Activated gamma-delta T cell (primary cell): ENCODE measurements around the gene EPB41L4A.
"Not testable (repeated sequence)": the region's sequence is repeated elsewhere in the genome, so short reads cannot be mapped to it uniquely, and the experiment has no call there.

Source experiments
- DNase-seq: peaks from one replicate; lab custom pipeline; 2025; lab: John Stamatoyannopoulos, UW

The EPB41L4A gene

DNA sequence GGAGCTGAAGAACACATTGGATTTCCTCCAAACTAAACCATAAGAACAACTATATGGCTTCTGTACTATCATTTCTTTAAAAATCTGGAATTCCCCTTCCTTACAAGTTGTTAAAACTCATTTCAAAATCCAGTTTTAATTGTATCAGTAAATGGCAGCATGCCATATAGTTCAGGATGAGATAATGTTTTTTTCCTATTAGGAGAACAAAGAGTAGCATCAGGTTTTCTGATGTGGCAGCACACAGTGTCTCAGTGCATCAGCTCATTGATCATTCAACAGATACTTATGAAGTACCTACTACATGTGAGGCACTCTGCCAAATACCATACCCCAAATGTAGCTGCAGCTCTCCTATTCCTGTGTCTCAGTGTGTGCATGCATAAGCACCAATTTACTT lies 161.1 kb downstream of the EPB41L4A start:
- no peak for DNase-seq

DNA sequence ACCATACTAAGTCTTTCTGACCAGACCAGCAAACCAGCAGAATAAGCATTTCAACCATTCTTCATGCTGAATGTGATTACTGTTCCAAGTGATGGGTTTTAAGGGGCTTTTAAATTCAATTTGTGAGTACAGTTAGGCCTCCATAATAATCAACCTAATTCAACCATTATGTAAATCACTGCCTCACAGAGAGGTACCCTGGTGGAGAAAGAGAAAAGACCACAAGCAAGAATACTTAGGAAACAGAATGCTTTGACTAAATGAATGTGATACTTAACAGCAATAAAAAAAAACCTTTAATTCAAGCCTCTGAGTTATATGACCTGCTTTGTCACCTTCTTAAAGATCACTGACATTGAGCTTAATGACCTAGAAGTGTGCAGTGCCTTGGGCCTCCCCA lies 162.1 kb downstream of the EPB41L4A start:
- DNase-seq = no peak

DNA sequence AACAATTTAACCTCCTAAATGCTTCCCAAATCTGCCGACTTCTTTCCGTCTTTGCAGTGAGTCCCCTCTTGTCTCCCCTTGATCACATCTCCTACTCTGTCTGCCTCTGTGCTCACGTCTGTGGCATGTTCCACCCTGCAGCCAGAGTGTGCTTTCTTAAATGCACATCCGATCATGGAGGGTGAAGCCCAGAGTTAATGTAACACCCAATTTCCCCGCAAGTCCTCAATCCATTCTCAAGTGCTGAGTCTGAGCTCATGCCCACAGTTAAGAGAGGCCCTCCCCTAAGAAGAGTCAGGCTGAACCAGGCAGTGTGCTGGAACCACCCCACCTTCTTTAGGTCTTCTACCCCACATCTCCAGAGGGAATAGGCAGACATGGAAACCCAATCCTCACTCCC lies 164.8 kb downstream of the EPB41L4A start:
- no peak for DNase-seq

DNA sequence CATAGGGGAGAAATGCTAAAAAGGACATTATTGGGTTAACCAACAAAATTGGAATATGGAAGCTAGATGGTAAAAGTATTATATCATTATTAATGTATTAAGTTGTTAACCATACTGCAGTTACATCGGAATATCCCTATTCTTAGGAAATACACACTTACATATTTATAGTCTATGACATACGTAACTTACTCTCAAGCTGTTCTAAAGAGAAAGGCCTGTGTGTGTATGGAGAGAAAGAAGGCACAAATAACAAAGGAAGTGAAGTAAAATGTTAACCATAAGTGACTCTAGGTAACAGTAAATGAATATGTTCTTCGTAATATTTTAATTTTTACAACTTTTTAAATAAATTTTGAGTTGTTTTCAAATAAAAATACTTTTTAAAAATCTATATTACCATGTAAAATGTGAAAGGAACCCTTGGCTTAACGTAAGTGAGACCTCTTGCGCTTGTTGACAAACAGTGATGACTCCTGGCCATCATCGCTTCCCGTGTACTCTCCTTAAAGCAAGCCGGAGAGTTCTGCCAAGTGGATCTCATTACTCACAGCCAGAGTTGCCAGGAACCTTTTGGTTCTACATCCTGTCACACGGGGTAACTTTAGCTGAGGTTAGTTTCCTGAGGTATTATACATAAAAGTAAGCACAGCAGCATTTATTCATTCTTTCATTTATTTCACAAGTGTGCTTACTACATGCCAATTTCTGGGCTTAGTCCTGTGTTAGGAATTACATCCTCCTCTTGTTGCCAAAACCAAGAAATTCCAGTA lies 165.4 kb downstream of the EPB41L4A start:
- no peak for DNase-seq

DNA sequence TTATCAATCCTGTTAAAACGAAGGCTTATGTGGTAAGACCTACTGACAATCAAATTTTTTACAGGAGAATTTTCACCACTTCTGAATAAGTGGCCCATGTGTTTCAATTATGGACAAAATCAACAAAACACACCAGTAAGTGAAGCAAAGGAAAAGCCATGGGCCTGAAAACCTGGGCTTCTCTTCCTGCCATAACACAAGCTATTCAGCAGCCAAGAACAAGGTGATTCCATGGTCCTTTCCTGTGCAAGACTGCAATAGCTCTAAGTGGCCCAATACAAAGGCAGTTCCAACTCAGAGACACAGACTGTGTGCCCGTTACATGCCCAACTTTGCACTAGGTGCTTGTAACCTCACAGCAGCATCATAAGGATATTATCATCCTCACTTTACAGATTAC lies 168.5 kb downstream of the EPB41L4A start:
- no peak for DNase-seq

- DNase-seq = no peak
Observed at GRCh38 chr5:112248623-112249022, 170.5 kb downstream of the EPB41L4A start.

DNA sequence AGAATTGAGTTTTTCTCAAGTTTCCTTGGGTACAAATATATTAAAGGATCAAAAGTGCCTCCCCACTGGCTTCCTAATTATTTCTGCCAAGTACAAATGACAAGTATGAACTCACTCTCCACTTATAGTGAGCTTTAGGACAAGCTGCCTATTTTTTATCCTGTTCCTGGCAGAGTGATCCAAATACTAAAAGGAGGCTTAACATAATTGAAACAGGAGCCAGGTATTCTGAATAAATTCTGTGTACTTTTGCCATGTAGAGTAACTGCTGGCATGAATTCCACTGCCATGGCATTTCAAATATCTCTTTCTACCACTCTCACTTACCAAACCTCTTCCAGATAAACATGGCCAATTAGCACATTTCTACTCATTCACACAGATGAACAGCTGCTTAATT lies 171.1 kb downstream of the EPB41L4A start:
- DNase-seq = no peak

DNA sequence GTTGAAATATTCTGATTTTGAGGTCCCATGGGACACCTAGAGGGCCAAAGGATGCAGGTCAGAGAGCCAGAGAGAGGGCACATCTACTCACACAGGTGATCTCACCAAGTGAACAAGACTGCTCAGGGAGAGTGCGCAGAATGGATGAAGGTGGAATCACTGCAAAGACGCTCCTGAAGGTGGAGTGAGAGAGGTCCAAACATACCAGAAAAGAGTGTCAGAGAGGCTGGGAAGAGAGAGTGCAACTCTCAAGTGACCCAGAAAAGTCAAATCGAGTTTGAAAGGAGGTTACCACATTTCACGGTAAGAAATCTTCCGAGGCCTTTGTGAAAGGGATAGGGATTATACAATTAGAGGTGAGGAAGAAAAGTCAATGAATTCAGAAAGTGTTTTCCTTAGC lies 173.4 kb downstream of the EPB41L4A start:
- DNase-seq = no peak

GRCh38 chr5:112239996-112240395 lies 179.1 kb downstream of the EPB41L4A start:
- DNase-seq = no peak

- DNase-seq = no peak
Observed at GRCh38 chr5:112238473-112238872, 180.6 kb downstream of the EPB41L4A start.

DNA sequence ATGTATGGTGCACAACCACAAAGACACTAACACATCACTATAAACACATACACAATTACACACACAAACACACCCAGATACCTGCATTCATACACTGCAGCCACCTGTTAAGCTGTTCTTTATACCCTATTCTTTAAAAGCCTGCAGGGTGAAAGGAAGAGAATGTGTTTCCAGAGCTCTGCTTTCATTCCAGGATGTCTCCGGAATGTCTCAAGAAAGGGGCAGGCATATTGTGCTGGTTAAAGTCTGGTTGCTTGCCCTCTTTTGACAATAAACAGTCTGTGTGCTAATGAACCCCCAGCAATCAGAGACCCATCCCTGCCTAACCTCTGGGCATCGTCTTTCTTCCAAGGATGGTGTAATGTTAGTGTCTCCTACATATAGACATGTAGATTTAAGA lies 181.6 kb downstream of the EPB41L4A start:
- DNase-seq = no peak

DNA sequence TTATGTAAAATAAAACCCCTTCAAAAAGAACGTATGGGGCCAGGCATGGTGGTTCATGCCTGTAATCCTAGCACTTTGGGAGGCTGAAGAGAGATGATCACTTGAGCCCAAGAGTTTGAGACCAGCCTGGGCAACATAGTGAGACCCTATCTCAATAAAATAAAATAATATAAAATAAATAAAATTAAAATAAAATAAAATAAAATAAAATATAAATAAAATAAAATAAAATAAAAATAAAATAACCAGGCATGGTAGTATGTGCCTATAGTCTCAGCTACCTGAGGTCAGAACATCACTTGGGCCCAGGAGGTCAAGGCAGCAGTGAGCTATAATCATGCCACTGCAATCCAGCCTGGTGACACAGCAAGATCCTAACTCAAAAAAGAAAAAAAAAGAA lies 185.1 kb downstream of the EPB41L4A start:
- no peak for DNase-seq

GRCh38 chr5:112232667-112233066 lies 186.4 kb downstream of the EPB41L4A start:
- no peak for DNase-seq

GRCh38 chr5:112230606-112231005 lies 188.5 kb downstream of the EPB41L4A start:
- DNase-seq = no peak

- no peak for DNase-seq
Observed at GRCh38 chr5:112228667-112229066, 190.4 kb downstream of the EPB41L4A start.

- DNase-seq = no peak
Observed at GRCh38 chr5:112227911-112228631, 191.0 kb downstream of the EPB41L4A start.

GRCh38 chr5:112226215-112226614 lies 192.9 kb downstream of the EPB41L4A start:
- no peak for DNase-seq

- DNase-seq = not testable (repeated sequence)
Observed at GRCh38 chr5:112222997-112223396, 196.1 kb downstream of the EPB41L4A start.

- DNase-seq = no peak
Observed at GRCh38 chr5:112221128-112221527, 197.9 kb downstream of the EPB41L4A start.

DNA sequence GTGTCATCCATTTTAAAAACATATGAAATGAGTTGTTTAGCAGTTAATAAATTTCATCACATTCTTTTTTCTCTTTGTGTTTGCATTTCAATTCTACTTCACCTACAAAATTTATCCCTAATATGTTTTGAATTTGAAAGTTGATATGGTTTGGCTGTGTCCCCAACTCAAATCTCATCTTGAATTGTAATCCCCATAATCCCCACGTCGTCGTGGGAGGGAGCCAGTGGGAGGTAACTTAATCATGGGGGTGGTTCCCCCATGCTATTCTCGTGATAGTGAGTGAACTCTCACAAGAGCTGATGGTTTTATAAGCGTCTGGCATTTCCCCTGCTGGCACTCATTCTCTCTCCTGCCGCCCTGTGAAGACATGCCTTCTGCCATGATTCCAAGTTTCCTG lies 200.1 kb downstream of the EPB41L4A start:
- DNase-seq = no peak

- no peak for DNase-seq
Observed at GRCh38 chr5:112217843-112218579, 201.1 kb downstream of the EPB41L4A start.

GRCh38 chr5:112216140-112216539 lies 202.9 kb downstream of the EPB41L4A start:
- no peak for DNase-seq
